NCI-H2081 treated with DMSO at 0.1 percent for 48 hours (cell line): ENCODE results near the gene R3HCC1L.
"Not testable (repeated sequence)": the region's sequence is repeated elsewhere in the genome, so short reads cannot be mapped to it uniquely, and the experiment has no call there.

ENCODE experiments used
- DNase-seq: peaks from one replicate; lab custom pipeline; 2025; lab: John Stamatoyannopoulos, UW

Gene R3HCC1L

DNA sequence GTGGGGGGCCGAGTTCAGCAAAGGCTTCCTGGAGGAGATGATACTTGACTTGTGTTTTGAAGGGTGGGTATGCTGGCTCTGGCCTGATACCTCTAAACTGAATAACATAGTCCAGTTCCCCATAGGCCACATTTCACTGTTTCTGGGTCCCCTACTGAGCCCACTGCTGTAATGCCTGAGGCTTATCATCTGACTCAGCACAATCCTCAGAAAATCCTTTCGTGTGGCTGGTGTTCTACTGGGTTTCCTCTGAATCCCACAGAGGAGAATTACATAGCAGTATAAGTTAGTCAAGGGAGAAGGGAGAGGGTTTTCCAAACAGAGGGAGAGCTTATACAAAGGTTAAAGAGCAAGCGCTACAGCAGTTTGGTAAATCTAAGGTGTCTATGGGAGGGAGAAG is 2.8 kb upstream of the R3HCC1L start:
- no peak for DNase-seq

DNA sequence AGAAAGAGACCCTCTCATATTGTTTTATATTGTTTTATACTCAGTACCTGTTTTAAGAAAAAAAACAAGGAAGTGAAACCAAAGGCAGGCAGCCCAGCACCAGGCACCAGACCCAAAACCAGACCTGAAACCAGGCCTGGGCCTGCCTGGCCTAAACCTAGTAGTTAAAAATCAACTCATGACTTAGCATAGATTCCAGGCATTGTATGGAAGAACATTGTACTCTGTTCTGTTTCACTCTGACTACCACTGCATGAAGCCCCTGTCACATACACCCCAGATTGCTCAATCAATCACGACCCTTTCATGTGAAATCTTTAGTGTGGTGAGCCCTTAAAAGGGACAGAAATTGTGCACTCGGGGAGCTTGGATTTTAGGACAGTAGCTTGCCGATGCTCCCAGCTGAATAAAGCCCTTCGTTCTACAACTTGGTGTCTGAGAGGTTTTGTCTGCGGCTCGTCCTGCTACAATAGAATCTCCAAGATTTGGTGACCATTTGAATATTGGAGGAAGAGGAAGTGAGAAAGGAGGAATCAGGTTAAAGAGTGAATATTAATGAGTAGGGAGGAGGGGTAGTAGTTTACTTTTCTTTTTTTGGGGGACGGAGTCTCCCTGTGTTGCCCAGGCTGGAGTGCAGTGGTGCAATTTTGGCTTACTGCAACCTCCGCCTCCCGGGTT is 1.2 kb upstream of the R3HCC1L start:
- not testable (repeated sequence) for DNase-seq

DNA sequence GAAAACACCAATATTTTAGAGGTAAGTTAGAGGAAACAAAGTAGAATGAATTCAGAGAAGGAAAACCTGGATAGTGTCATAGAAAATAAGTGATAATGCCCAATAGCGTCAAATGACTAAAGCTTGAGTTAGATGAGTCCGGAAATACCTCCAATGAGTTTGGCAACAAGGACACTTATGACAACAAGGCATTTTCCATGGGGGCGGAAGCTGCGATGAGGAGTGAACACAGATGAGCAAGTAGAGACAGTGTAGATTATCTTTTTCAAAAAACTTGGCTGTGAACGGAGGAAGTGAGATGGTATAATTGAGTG is 383 bp upstream of the R3HCC1L start:
- DNase-seq = no peak

DNA sequence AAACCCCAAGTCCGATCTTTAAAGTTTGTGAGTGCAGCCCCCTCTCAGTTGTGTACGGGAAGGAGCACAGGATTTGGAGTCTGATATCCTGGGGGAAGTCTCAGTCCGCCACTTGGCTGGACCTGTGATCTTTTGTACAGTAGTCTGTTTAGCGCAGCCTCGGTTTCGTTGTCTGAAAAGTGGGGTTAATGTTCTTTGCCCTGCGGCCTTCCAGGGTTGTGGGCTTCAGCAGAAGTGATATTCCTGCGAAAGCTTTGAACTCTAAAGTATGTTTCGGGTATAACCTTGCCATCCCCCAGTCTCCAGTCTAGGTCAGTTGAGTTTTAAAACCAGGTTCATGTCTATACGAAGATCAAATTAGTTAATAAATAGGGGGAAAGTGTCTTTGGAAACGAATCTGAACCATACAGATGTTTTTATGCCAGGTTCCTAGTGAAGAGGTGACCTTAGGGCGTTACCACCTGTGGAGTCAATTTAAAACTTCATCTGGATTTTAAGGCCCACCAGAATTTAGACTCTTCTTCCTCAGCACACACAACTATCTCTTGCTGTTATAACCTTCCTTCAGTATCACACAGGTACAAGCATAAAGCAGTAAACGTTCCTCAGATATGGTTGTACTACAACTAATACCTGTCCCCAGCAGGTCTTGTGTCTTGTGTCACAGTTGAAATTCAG is 904 bp downstream of the R3HCC1L start:
- DNase-seq = no peak

DNA sequence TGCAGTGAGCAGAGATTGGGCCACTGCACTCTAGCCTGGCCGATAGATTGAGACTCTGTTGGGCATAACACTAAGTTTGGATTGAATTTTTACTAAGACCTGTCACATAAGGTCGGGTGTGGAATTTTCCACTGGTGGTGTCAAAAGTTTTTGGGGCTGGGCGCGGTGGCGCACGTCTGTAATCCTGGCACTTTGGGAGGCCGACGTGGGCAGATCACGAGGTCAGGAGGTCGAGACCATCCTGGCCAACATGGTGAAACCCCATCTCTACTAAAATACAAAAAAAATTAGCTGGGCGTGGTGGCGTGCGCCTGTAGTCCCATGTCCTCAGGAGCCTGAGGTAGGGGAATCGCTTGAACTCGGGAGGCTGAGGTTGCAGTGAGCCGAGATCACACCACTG is 2.3 kb downstream of the R3HCC1L start:
- not testable (repeated sequence) for DNase-seq

DNA sequence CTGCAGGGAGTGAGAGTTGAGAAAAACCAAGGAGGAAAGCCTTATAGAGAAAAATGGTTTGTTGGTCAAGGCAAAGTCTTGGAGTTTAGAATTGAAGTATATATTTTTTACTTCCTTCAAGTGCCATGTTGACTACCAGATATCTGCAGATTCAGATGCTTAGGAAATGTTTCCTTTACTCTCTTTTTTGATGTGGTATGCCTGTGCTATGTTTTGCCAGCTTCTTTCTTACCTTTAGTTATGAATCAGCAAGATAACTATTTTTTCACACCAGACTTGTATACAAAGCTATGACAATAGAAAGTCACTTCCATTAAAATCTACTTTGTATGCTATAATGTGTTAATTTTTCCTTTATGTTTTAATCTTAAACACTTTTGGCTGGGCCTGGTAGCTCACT is 3.6 kb downstream of the R3HCC1L start:
- no peak for DNase-seq

DNA sequence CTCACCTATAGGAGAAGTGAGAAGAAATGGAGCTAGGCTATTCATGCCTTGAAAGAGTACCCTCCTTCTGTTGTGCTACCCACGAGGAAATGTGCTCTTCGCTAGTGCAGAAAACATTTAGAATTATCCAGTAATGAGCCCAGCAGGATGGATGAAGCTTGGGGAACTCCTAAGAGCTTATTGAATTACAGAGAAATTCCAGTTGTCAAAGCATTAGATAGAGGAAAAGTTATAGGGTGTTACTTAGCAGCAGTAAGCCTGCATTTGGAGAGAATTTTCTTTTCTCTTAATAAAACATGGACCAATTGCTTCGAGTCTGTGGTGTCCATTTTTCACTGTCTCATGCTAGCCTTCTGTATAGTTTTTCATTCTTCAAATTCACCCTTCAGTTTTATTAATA is 5.0 kb downstream of the R3HCC1L start:
- DNase-seq = no peak

DNA sequence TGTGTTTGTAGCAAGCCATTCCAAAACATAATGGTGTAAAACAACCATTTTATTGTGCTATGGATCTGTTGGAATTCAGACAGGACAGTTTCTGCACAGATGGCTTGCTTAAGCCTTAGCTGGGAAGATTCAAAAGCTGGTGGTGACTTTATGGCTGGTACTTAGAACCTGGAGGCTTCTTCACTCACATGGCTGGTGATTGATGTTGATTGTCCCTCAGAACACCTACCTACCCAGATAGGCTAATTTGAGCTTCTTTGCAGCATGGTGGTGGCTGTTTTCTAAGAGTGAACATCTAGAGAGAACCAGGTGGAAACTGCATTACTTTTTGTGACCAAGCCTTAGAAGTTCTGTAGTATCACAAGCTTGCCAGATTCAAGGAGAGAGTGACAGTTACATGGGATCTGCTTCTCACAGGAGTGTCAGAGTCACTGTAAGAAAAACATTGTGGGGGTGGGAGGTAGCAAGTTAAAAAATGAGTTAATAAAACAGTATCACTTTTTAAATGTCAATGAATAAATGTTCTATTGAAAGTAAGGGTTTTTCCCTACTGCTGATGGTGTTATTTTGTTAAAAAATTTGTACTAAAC is 7.1 kb downstream of the R3HCC1L start:
- no peak for DNase-seq

DNA sequence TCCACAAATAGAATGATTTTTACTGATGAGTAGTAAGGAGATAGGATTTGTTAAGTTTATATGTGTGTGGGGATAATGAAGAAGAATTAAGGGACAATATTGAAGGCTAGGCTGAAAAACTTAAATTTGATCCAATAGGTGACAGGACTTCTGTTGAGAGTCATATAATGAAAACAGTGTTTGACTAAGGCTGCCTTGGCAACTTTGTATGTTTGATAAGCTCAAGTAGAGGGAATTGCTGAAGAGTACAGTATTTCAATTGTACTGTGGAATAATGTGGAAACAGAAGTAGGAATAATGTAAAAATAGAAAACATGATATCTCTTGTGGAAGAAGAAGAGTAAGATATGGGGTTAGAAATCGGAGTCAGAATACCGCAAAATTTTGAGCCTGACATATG is 10.5 kb downstream of the R3HCC1L start:
- no peak for DNase-seq

DNA sequence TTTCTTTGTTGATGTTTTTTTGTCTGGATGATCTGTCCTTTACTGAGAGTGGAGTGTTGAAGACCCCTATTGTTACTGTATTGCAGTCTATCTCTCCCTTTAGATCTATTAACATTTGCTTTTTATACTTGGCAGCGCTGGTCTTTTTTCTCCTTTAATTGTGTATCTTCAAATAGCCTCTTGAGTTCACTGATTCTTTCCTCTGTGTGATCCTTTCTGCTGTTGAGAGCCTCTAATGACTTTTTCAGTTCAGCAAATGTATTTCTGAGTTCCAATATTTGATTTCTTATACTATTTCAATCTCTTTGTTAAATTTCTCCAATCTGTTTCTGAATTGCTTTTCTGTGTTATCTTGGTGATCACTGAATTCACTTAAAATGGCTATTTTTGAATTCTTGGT is 15.4 kb downstream of the R3HCC1L start:
- no peak for DNase-seq

DNA sequence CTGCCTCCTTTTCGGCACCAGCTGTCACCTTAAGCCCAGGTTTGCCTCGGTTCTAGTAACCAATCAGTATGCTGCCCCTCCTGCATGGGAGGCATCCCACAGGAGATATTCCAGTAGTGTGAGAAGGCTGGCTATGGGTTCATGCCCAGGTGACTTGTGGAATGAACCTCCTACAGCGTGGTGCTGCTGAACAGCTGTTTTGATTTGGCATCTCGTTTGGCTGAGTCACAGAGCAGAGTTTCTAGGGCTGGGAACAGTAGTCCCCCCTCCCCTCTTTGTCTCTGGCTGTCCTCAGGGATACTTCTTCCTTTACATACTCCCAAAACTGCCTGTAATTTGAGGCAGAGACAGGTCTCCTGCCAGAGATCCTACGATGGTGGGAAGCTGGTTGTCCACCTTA is 16.1 kb downstream of the R3HCC1L start:
- DNase-seq = no peak

DNA sequence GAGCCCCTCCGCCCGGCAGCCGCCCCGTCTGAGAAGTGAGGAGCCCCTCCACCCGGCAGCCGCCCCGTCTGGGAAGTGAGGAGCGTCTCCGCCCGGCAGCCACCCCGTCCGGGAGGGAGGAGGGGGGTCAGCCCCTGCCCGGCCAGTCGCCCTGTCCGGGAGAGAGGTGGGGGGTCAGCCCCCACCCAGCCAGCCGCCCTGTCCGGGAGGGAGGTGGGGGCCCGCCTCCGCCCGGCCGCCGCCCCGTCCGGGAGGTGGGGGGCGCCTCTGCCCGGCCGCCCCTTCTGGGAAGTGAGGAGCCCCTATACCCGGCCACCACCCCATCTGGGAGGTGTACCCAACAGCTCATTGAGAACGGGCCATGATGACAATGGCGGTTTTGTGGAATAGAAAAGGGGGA is 18.3 kb downstream of the R3HCC1L start:
- DNase-seq = not testable (repeated sequence)

DNA sequence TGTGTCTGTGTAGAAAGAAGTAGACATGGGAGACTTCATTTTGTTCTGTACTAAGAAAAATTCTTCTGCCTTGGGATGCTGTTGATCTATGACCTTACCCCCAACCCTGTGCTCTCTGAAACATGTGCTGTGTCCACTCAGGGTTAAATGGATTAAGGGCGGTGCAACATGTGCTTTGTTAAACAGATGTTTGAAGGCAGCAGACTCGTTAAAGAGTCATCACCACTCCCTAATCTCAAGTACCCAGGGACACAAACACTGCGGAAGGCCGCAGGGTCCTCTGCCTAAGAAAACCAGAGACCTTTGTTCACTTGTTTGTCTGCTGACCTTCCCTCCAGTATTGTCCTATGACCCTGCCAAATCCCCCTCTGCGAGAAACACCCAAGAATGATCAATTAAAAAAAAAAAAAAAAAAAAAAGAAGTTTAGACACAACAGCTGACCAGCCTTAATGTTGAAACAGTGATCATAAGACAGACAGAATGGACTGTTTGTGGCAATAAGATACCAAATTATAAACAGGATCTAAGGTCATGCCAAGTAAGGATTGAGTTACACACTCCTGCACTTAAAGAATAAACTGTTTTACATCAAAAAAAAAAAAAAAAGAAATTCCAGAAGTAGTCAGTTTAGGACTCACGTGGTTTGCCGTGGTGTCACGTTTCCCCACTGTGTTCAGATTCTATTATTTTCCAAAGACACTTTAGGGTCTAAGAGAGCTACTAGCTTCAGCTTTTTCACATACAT is 18.9 kb downstream of the R3HCC1L start:
- DNase-seq = not testable (repeated sequence)

DNA sequence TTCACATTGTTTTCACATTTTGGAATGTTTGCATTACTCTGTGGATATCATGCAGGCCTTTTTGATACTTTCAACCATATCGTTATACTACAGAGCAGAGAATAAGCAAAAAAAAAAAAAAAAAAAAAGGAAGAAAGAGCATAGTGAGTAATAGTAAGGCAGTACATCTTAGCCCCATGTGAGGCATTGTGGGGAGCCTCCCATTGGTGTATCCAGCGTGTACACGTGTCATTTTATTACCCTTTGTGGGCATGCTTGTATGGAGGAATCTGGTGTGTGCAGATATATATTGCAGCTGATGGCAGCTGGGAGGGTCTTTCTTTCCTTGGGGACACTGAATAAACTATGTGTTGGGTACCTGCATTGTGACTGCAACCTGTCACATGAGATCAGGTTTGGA is 19.6 kb downstream of the R3HCC1L start:
- DNase-seq = no peak

DNA sequence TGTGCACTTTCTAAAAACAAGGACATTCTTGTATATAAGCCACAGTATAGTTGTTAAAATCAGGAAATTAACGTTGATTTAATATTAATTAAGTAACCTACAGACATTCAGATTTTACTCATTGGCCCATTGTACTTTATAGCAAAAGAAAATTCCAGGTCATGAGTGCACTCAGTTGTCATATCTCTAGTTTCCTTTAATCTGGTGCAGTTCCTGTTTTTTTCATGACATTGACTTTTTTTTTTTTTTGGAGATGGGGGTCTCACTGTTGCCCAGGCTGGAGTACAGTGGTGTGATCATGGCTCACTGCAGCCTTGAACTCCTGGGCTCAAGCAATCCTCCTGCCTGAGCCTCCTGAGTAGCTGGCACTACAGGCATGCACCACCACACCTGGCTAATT is 24.1 kb downstream of the R3HCC1L start:
- no peak for DNase-seq

DNA sequence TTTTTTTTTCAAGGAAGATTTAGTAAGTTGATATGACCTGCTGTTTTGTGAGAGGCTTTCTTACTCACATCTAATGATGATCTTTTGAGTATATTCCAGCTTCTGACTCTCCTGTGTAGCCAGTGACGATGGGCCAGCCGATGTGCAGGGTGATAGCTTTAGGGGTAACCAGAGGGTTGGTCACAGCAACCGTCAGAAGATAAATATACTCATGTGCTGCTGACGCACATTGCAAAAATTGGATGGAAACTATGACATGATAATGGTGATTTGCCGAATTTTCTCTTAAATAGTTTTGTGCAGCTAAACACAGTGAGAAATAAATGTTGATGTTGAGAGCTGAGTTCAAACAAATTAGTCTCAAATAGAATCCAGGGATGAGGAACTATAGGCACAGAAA is 29.5 kb downstream of the R3HCC1L start:
- no peak for DNase-seq

DNA sequence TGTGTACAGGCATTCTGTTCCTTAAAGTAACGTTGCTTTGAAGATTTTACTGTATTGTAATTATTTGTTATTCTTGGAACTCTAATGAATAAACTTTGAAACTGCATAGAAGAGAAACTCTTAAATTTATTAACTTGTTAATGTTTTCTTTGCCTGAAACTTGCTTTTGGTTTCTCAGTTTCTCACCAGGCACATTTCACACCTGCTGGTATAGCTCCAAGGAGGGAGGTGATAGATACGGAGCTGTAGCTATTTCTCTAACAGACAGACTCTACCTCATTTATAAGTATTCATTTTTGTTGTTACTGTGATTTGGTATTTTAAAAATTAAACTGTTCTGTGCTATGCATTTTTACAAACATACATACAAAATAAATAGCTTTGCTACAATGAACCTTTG is 32.7 kb downstream of the R3HCC1L start:
- no peak for DNase-seq

DNA sequence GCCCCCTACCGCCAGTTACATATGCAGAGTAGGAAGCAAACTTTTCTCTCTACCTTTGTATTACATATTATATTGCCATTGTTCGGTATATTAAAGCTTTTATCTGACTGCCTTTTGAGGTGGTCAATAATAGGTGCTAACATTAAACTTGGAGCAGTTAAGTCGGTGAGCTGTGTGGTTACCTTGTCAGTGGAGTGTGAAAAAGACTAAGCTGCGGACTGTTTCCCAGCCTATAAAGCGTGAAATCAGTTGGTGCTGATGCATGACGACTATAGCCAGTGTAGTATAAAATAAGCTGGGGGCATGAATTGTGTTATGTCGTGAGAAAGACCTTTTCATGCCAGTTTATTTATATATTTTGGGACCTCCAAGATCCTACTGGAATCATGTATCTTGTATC is 33.7 kb downstream of the R3HCC1L start:
- DNase-seq = no peak

DNA sequence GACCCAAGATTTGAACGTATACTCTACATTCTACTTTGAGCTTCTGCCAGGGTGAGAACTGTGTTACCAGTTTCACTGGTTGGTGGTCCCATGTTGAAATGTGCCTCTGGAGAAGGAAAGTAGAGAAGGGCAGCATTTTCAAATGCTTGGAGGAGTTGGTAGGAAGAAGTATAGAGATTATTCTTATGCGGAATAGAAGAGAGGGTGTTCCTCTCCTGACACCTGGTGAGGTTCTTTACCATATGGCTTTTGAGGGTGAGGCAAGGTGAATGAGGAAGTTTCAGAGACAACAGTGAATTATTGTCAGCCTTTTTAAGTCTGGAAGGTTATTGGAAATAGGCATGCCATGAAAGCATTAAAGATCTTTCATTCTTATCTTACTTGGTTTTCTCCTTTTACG is 34.3 kb downstream of the R3HCC1L start:
- DNase-seq = no peak

DNA sequence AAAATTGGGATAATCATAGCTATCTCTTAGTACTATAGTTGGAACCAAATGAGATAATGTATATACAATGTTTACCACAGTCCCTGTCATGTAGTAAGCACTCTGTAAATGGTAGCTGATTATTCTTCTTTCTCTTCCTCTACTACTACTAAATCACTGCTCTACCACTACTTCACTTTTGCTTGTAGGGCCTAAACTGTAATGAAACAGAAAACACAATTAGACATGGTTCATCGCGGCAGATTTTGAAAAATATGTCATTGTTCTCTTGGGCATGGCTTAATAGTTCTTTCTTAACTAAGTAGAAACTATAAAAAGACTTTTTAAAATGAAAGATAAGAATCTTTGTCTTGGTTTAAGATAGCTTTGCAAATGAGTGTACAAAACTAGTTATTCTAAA is 34.9 kb downstream of the R3HCC1L start:
- DNase-seq = no peak

DNA sequence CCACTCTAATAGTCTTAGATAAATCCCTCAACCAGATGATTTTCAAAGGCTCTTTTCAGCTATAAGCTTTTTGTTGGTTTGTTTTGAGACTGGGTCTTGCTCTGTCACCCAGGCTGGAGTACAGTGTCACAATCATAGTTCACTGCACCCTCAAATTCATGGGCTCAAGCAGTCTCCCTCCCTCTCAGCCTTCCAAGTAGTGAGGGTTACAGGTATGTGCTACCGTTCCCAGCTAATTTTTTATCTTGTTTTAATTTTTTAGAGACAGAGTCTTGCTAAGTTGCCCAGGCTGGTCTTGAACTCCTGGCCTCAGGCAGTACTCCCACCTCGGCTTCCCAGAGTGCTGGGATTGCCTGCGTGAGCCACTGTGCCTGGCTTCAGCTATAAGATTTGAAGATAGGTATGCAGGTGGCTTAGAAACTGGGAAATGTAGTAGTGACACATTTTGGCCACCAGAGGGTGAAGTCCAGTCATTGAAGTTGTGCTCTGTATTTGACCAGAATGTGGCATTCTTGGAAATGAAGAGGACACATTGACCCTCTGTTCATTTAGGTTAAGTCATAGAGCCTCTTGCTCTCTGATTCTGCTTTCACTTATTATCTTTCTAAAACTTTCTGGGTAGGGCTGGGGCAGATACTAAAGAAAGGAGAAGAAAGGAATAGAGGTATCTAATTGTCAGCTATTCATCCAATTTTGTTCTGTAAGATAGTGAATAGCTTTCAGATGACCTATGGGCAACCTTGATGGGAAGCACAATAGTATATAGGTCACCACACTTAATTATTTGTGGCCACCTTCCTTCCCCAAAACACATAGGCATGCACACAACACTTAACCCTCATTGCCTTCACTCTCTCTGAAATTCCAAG is 36.0 kb downstream of the R3HCC1L start:
- DNase-seq = peak; percentile 11

DNA sequence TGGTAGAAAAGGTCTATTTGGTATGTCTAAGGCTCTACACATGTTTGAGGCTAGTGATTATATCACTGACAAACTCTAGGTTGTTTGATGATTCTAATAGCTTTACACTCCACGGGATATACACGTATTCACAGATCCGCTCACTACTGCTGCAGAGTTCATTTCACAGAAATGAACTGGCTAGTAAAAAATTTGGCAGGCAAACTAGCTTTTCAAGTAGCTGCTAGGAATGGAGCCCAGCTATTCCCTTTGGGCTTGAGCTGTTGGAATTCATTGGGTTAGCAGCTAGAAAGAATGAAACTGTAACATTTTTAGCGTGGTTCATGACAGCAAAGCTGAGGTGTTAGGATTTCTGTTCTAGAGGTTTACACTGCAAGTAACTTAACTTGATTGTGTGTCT is 37.6 kb downstream of the R3HCC1L start:
- DNase-seq = no peak
